Erythroblast (primary cell): ENCODE data around the gene GSTA1.

Experiments
- GATA1 ChIP-seq: IDR thresholded peaks from 2 replicates; pipeline ENCODE4 v1.6.1; 2011; ENCODE audit warnings: low read depth, mild to moderate bottlenecking, control low read depth, low read length, moderate library complexity
- POLR2A ChIP-seq: IDR thresholded peaks from 2 replicates; pipeline ENCODE4 v1.6.1; 2011; ENCODE audit warnings: mild to moderate bottlenecking, low read length

DNA sequence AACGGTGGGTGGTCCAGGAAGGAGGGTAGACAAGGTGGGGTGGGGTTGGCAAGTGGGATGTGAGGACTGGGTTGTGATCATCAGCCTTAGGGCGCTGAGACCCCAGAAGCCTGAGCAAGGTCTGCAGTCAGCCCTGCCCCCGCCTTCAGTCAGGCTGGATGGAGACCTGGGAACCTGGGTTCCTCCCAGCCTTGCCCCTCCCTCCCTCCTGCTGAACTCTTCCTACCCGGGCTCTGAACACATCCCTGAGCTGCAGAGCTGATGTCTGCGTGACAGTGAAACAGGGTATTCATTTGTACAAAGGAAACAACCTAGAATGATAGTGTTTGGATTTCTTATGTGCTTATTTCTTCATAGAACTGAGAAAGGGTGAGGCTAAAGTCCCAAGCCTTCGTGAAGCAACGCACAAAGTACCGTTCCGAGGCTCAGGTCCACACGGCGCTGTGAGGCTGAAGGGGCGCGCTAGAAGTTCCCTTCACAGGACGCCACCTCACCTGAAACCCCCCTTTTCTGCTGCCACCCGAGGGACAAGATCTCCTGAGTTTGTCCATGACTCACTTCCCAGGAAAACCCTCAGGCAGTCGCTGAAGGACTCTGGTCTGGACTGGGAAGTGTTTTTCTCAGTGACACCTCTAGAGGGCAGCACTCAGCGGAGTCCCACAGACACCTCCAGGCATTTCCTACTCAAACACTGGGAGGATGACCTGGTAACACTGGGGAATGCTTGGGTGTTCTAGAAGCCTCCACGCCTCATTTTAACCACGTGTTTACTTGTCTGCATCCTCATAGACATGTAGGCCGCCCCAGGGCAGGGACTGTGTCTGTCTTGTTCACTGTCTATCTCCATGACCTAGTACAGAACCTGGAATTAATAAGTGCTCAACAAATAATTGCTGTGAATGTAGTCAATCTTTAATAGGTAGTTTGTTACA, 35.8 kb upstream of the GSTA1 start:
- TF ChIP-seq POLR2A (no peak), GATA1 (no peak)
